NCI-H146 (cell line): ENCODE measurements around the gene SORBS2.
"Not testable (repeated sequence)": the region's sequence is repeated elsewhere in the genome, so short reads cannot be mapped to it uniquely, and the experiment has no call there.

Experiments used
- DNase-seq: peaks from one replicate; lab custom pipeline; 2025; lab: John Stamatoyannopoulos, UW

Gene SORBS2

DNA sequence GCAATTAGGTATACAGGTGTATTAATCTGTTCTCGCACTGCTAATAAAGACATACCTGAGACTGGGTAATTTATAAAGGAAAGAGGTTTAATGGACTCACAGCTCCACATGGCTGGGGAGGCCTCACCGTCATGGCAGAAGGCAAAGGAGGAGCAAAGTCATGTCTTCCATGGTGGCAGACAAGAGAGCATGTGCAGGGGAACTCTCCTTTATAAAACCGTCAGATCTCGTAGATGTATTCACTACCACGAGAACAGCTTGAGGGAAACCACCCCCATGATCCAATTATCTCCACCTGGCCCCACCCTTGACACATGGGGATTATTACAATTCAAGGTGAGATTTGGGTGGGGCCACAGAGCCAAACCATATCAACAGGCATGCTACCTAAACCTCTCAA lies 97.5 kb downstream of the SORBS2 start:
- DNase-seq = not testable (repeated sequence)

DNA sequence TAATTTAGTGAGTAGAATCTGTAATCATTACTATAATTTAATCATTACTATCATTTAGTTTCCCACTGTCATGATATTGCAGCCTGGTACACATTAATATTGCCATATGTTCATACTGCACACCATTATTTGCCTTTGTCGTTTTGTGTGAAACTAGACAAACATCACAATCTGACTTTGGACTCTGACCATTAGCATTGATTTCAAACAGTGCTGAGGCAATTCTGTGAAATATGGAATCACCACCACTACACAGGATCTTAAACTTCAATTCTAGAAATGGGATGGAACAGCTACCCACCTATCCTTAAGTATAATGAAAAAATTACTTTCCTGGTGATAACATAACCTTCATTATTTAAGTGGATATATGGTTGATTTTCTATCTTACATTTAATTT lies 98.3 kb downstream of the SORBS2 start:
- no peak for DNase-seq

DNA sequence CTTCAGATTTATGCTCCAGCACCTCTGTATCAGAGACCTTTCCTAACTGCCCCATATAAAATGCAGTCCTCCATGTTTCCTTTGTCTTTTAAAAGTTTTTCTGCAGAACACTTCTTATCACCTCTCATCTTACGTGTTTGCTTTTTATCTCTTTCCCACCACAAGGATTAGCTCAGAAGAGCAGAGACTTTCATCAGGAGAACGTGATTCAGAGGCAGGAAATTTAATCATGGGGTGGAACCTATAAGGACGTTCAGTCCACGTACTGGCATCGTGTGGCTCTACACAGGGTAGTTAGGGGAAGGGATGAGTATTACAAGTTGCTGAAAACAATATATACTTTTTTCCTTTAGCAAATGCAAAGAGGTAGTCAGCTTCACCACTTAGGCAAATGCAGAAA lies 98.7 kb downstream of the SORBS2 start:
- DNase-seq = no peak

DNA sequence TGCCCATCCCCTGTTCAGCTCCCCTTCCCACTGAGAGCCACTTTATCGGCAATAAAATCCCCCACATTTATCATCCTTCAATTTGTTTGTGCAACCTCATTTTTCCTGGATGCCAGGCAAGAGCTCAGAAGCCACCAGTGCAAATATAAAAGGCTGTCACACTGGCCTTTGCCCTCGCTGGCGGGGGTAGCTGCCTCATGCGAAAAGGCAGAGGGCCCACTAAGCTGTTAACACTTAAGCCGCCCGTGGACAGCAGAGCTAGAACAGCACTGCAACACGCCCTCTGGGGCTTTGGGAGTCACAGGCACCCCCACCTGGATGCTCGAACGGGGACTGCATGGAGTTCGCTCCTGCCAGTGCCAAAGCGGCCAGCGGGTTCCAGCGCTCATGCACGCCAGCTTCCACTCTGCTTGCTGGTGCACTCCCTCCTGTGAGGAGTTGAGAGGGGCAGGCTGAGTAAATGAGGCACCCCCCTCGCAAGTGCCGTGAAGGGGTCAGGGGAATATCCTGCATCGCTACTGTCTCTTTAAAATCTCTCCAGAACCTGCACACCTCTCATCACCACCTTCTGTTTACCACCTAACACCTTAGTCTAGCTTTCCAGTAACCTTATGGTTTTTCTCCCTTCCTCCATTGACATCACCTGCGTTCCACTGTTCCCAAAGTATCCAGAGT lies 99.5 kb downstream of the SORBS2 start:
- no peak for DNase-seq

DNA sequence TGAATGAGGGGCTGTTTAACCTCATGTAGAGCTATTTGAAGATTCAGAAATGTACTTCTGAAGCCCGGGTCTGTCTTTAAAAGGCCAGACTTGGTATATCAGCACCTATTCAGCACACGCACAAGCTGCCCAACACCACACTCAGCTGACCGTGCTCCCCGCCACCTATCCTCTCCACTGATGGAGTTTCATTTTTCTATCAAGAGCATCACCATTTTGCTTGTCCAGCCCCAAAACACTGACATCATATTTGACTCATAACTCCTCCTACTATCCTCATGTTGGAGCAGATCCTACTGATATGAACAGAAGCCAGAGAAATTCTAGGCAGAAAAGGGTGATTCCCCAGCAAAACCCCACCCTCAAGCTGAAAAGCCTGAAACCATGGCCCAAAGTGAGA lies 100.3 kb downstream of the SORBS2 start:
- no peak for DNase-seq

DNA sequence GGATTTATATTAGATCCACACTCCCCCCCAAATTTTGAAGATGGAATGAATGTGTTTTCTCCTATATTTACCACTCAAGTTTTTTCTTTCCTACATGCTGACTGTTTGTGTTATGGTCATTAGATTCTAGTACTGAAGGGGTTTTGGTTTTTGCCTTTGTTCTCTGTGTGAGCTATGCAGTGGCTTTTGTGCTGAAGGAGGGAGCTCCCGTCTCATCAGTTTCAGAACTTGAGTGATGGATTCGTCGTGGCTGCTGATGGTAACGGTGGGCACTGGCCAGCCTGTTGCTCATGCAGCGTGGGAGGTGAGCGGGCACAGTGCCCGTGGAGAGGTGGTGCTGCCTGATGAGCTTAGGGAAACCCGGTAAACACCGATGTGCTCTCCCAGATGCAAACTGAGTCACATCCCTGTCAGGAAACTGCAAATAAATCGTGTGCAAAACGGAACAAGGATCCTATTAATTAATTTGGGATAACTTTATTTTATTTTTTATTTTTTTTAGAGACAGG lies 101.5 kb downstream of the SORBS2 start:
- no peak for DNase-seq

DNA sequence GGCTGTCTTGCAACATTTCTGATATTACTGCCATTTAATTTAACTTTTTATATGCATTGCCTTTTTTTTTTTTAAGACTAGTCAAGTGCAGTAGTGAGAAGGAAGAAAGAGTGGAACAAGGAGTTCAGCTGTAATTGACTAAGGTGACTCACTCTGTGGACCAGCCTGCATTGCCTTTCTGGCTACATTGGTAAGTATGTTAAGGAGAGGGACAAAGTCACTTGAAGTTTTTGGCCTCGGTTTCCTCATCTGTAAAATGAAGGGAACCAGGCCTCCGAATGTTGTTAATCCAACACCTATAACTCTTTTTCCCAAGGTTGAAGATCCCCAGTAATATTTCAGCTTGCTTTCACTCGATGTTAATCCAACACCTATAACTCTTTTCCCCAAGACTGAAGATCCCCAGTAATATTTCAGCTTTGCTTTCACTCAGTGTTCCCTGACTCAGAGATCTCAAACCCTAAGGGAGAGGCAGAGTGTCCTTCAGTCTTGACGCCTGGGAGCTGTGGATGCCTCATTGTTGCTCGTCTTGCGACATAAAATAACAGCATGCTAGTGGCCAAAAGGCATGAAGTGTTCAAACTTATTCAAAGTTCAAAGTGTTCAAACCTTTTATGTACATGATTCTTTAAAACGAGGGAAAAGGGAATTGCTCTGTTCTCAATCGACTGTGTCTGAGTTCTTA lies 102.0 kb downstream of the SORBS2 start:
- DNase-seq = no peak

DNA sequence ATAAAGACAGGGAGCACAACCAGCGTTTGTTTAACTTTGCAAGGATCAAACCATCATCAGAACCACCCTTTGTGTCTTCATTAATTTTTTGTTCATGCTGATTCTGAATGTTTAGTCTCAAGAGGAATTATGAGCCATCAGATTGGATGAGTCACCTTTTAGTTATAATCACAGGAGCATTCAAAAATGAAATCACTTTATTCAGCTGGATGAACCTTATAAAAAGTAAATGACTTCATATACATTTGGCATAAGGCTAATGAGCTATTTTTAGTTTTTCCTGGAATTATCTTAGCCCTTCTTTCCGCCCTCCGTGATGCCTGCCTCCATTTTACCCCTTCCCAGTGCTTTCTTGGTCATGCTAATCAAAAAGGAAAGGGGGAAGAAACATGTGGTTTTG lies 103.6 kb downstream of the SORBS2 start:
- DNase-seq = no peak

DNA sequence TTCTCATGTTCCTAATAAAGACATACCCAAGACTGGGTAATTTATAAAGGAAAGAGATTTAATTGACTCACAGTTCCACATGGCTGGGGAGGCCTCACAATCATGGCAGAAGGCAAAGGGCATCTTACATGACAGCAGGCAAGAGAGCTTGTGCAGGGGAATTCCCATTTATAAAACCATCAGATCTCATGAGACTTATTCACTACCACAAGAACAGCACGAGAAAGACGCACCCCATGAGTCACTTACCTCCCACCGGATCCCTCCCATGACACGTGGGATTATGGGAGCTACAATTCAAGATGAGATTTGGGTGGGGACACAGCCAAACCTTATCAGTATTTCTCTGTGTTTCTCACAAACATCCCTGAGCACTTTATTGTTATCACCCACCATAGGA lies 104.4 kb downstream of the SORBS2 start:
- DNase-seq = not testable (repeated sequence)

DNA sequence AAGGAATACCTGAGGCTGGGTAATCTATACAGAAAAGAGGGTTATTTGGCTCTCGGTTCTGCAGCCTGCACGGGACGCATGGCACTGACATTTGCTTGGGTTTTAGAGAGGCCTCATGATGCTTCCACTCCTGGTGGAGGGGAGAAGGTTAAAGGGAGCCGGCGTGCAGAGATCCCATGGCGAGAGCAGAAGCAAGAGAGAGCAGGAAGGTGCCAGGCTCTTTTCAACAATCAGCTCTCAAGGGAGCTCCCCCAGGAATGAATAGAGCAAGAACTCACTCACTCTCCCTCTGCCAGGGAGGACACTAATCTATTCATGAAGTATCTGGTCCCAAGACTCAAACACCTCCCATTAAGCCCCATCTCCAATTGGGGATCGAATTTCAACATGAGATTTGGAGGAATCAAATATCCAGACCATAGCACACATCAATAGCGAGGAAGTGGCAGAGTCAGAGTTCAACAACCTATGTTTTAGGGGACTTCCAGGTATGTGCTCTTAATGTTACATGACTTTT lies 109.8 kb downstream of the SORBS2 start:
- DNase-seq = no peak

DNA sequence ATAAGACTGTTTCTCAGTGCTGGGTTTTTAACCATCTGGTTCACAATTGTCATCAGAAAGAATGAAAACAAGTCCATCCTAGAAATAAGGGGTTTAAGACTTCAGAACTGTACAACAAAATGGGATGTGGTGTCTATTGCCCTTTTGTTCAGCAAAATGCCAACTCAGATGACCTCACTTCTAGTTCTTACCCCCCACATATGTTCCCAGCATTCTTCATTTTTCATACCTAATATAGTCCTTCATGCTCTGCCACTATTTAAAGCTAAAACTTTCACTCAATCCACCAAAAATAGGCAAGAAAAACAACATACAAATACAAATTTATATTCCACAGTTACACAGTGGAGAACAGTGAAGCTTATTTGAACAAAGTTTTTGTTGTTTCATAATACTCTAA lies 111.4 kb downstream of the SORBS2 start:
- no peak for DNase-seq

DNA sequence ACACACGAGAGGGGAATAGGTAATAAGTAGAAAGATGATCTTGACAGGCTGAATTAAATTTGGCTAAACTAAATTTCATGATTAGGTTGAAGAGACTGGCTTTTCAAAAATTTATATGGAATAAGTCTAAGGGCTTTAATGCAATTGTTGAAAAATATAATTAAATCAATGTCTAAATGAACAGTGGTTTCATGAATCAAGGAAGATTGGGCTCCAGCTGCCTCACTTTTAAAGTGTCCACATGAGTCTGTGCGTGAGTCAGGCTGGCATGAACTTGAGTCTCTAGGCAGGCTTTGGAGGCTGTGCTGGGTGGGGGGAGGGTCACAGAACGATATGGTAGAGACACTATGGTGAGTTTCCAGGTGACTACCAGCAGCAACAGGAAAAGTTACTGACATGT lies 111.9 kb downstream of the SORBS2 start:
- no peak for DNase-seq

DNA sequence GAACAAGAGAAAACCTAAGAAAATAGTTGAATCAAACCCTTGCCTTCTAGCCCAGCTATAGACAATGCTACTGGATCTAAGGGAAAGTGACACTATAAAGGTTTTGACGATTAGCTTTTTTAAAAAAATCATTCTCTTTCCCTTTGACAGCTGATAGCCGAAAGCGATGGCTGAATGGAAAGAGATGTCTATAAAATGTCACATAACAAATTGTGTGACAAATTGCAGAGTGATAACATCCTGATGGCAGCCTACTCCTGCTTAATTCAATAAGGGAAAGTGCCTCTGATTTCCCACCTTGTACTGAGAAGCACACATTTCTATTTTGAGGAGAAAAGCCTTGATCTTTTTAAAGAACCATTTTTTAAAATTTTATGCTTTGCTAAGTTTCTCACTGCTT lies 114.5 kb downstream of the SORBS2 start:
- DNase-seq = no peak

DNA sequence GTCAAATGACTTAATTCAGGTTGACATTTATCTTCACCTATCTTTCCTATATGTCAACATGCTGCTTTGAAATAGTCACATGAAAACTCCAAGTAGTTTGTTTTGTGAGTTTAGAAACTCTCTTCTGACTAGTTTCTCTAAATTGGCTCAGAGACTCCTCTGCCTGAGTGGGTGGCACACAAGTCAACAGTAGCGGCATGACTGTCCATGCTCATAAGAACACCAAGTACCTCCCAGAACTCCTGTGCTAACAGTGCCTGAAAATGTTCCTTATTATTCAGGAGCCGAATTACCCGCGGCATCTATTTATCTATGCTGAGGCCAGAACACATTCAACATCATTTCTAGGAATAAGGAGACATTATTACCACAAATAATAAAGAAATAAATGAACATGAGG lies 116.3 kb downstream of the SORBS2 start:
- DNase-seq = no peak

DNA sequence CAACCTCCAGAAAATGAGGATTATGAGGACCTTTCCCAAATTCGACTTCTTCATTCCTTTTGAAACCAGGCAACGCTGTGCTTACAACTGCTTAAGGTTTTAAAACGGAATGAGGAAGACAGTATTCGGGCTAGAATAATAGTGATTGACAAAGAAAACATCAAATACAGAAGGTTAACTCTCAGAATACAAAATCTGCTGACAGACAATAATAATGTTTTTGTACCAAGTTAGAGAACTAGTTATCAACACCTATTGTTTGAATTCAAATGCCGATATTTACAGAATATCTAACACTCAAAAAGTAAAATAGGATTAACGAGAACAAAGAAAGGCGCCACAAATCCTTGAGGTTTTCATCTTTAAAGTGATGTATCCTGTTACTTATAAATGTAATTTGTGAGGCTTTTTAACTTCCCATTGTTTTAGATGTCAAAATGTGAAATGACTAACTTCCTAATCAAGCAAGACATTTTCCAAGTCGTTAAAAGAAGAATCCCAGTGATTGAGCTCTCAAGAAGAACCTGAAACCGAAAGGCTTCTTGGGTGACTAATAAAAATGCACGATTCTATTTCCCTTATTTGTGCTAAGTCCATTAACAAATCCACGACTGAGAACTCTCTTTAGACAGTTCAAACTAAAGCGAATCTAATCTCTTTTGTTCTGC lies 118.3 kb downstream of the SORBS2 start:
- DNase-seq = no peak

DNA sequence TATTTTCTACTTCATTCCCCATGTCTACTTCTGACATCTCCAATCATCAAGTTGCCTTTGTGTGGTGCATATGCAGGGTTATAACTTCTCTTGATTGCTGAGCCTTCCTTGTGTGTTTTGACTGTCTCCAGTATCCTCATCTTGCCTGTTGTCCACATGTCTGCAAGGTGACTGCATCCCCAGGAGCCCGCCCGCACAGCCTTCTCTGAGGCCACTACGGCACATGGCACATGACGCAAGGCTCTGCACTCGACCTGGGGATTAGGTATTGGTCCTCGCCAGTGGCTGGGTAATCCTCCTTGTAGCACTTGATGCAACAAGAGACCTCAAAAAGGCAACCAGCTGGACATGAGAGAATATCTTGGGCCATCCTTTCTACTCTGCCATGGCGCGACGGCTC lies 122.6 kb downstream of the SORBS2 start:
- DNase-seq = no peak

DNA sequence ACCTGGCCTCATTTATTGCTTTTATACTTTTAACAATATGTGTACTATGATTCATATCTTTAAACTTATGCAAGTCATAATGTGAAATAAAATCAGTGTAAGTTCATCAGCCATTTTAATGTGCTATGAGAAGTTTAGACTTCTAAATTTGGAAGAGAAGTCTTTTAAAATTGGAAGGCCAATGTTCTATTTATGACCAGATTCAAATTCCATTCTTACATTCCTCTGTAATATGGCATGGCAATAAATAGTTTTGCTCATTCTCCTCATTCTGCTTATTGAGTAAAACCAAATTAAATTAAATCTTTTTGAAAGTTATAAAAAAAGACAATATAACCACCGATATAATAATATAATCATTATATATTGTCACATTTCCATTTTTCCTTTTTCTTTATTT lies 126.2 kb downstream of the SORBS2 start:
- no peak for DNase-seq

DNA sequence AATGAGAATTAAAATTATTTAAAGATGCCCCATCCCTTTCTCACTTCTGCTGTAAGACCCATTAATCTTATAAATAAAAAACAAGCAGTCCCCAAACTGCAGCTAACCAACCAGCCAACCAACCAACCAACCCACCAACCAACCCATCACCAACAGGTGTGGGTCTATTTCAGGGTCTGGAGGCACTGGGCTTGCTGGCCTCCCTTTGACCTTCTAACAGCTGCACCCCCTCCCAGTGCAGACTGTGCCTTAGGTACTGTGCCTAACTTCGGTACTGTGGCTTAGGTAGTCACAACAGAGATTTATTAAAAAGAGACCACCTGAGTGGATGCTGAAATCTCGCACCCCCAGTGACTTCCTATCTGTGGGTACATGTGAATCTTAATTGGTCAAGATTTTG lies 128.1 kb downstream of the SORBS2 start:
- DNase-seq = no peak

DNA sequence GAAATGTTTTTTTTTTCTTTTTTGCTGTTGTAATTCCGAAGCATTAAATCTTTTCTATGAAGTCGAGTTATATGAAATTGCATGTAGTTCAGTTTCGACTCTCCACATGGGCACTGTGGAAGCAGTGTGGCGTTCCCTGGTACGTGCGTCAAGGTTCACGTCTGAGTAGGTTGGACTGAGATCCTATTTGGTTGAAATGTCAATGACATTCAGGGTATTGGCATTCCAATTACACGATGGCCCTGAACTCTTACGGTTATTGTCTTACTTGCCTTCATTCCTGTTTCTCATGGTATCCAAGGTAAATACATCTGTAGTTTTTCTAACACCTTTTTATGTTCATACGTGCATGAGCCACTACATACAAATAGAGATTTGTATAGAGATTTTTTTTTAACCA lies 128.8 kb downstream of the SORBS2 start:
- no peak for DNase-seq

DNA sequence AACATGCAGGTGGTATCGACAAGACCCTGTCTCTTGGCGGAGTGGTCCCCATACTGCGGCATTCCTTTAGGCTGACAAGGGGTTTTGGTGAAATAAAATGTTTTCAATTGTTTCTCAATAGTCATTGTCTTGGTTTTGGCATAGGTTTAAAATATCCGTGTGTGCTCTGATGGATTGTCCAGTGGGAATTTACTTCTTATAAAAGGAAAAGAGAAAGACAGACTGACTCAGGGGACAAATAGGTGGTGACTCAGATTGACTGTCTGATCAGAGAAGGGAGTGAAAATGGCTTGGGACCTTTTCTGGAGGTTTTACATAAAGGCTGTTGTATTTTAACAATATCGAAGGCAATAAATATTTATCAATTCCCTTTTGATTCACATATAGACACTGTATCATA lies 129.8 kb downstream of the SORBS2 start:
- DNase-seq = no peak

DNA sequence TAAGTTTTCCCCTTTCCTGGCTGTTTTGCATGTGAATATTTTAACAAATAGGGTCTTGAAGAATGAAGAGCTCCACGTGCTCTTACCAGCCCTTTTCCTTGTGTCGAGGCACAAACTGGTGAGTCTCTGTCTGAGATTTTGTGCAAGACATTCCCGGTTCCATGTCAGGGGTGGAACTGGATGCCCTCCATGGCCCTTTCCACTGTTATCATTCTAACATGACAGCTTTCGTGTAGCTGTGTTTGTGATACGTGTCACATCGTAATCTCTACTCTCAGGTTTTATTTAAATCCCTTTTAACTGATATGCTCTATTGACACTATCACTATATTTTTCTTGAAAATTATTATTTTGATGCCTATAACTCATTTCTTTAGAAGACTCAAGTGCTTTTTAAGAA lies 130.4 kb downstream of the SORBS2 start:
- no peak for DNase-seq

DNA sequence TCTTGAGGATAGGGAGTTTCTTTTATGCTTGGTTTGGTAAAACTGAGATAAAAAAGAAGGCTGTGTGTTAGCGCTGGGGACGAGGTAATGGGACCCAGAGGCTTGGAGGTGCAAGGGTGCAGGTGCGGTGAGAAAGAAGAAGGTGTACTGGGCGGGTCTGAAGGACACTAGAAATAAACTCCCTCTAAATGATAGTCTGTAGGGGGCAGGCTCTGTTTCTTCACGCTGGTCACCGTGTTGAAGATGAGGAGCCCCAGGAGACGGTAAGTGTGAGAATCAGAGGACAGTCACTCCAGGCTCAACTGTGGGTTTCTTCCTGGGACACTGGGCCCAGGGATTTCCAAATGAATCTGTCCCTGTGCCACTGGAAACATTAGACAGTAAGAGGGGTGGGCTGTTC lies 131.4 kb downstream of the SORBS2 start:
- no peak for DNase-seq

DNA sequence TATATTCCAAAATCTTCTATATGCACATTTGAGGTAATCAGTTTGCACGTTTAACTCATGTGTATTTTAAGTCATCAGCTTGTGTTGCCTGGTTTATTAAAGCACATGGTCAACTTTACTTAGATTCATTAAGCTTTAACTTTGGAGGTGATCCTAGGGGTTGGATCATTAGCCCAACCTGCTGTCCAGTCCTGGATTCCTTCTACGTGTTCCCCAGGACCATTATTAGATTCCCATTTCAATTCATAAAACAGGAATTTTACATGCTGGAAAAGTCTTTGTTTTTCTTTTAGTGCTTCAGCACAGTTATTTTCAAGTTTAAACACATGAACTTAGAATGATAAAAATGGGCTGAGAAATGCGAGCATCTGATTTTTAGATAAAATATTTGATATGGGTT lies 132.5 kb downstream of the SORBS2 start:
- DNase-seq = no peak
